Breast epithelium (tissue), 4 donors: Measurements from ENCODE around the gene SPTSSA. TPM values are rescaled to one million over a fixed set of nuclear protein-coding genes. Genes with fewer than 3 reads are reported as not detected.

Experiments
- DNase-seq, 2 donors: peaks; one replicate each; pipeline ENCODE4 v3.0.0-alpha.2; 2019; ENCODE audit warnings: low spot score in 2 of 2
- H3K27ac ChIP-seq, 2 donors: fragments of 200-600 bp; sonication (generic) in 1 of 2; one replicate each; pipeline ENCODE4 v1.5.1; 2016 to 2019; ENCODE audit warnings: mild to moderate bottlenecking in 1 of 2
- H3K27me3 ChIP-seq, 2 donors: fragments of 200-600 bp; sonication (generic) in 1 of 2; one replicate each; pipeline versions ENCODE4 v1.5.1 to v1.6.0; 2017 to 2019; ENCODE audit warnings: control low read depth in 1 of 2, mild to moderate bottlenecking in 1 of 2
- H3K36me3 ChIP-seq: fragments of 200-600 bp; one replicate; pipeline ENCODE4 v1.5.1; 2019
- H3K4me1 ChIP-seq, 2 donors: fragments of 200-600 bp; sonication (generic); one replicate each; pipeline ENCODE4 v1.5.1; 2016 to 2019; ENCODE audit warnings: control low read depth in 1 of 2
- H3K4me3 ChIP-seq, 3 donors: fragments of 200-600 bp; sonication (generic); 1 replicate in 2 of 3; 2 replicates in 1 of 3; pipeline ENCODE4 v1.5.1; 2016 to 2019; ENCODE audit warnings: mild to moderate bottlenecking in 3 of 3, moderate library complexity in 2 of 3
- H3K9me3 ChIP-seq, 2 donors: fragments of 200-600 bp; sonication (generic) in 1 of 2; one replicate each; pipeline ENCODE4 v1.5.1; 2016 to 2019; ENCODE audit warnings: control low read depth in 1 of 2
- POLR2A ChIP-seq: fragments of 450-650 bp; IDR thresholded peaks from one replicate; pipeline ENCODE4 v1.6.1; 2016; ENCODE audit warnings: antibody characterized with exemption, mild to moderate bottlenecking, moderate library complexity
- POLR2AphosphoS5 ChIP-seq, 3 donors: sonication (generic); formaldehyde crosslinking; IDR thresholded peaks; one replicate each; pipeline ENCODE4 v1.6.1; 2017; ENCODE audit warnings: antibody characterized with exemption in 3 of 3
- intact Hi-C: fragments of 100-400 bp; cut with DNase I; formaldehyde crosslinking; loops from one replicate; pipeline ENCODE4 v1.15.1; 2023; ENCODE audit warnings: low total_unique reads
- total RNA-seq, 3 donors: library from RNA; depleted of rRNA; stranded (reverse); fragments of >200 nt; gene quantifications; one replicate each; pipeline ENCODE4 v1.1.0, GENCODE V29; 2016
- TF ChIP-seq, protein P1 (sequence below), 3 donors: fragments of 450-650 bp; IDR thresholded peaks; one replicate each; pipeline ENCODE4 v1.5.1; 2016 to 2017; ENCODE audit warnings: antibody characterized with exemption in 3 of 3, mild to moderate bottlenecking in 3 of 3, moderate library complexity in 3 of 3

SPTSSA gene
- total RNA-seq, 3 donors from 2014 or later: 17.1 to 67.0 (median 38.0) TPM

DNA sequence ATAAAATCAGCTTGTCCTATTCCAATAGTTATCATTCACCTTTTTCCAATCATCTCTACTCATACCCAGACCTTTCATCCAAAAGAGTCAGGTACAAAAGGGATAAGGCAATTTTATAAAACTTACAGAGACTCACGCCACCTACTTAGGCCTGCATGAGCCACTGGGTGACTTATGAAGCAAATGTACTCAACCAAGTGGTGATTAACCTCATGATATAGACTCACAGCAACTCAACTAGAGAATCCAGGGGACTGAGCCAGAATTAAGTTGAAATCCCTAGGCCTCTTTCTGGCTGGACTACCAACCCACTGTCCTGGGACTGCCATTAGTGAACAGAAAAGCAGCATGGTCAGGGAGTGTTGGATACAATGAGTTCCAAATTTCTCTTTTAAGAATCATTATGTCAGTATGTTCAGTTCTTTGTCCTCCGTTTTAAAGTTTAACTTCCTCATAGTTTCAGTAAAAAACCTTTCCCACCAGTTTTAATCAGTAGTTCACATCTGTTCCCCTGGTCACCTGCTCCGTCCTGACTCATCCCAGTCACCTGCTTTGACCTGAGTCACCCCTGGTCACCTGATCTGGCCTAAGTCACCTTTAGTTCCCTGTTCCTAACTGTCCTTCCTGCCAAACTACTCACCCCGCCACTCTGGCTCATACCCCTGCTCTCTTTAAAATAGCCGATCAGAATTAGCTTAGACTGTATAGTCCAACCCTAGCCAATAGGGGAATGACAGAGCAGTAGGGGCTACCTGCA, 36.8 kb downstream of the SPTSSA start:
- Histone ChIP-seq H3K4me1 (no peaks in the 10 kb centered on the region), H3K27ac (peak overlapping the region; percentile 49 to 79), H3K27me3 (no peaks in the 10 kb centered on the region), H3K9me3 (peaks cover 6 to 8% of the 10 kb centered on the region in 2 donors), H3K4me3 (no peak overlapping the region), H3K36me3 (no peaks in the 10 kb centered on the region)
- no peak for TF ChIP-seq POLR2A
- intact Hi-C loops: no loop called here
- DNase-seq: peak in 1 of 2 donors; percentile 63

- Histone ChIP-seq H3K27me3 (no peaks in the 10 kb centered on the region), H3K36me3 (no peaks in the 10 kb centered on the region), H3K4me1 (no peaks in the 10 kb centered on the region), H3K27ac (no peak overlapping the region), H3K9me3 (peaks cover 6 to 12% of the 10 kb centered on the region in 2 donors), H3K4me3 (no peak overlapping the region)
- TF ChIP-seq, protein P1, sequence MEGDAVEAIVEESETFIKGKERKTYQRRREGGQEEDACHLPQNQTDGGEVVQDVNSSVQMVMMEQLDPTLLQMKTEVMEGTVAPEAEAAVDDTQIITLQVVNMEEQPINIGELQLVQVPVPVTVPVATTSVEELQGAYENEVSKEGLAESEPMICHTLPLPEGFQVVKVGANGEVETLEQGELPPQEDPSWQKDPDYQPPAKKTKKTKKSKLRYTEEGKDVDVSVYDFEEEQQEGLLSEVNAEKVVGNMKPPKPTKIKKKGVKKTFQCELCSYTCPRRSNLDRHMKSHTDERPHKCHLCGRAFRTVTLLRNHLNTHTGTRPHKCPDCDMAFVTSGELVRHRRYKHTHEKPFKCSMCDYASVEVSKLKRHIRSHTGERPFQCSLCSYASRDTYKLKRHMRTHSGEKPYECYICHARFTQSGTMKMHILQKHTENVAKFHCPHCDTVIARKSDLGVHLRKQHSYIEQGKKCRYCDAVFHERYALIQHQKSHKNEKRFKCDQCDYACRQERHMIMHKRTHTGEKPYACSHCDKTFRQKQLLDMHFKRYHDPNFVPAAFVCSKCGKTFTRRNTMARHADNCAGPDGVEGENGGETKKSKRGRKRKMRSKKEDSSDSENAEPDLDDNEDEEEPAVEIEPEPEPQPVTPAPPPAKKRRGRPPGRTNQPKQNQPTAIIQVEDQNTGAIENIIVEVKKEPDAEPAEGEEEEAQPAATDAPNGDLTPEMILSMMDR (IDR thresholded peaks at IDR 0.05): no peak
- TF ChIP-seq POLR2AphosphoS5 (IDR thresholded peaks at IDR 0.05) (no peak), POLR2A (no peak)
- DNase-seq: no peak
- intact Hi-C loops: no loop called here
Measured at GRCh38 chr14:34424488-34424887, 37.6 kb downstream of the SPTSSA start.

GRCh38 chr14:34423445-34423844, 38.6 kb downstream of the SPTSSA start:
- peaks cover 6 to 12% of the 10 kb centered on the region in 2 donors for H3K9me3 ChIP-seq
- H3K4me1 ChIP-seq: no peaks in the 10 kb centered on the region
- H3K36me3 ChIP-seq: no peaks in the 10 kb centered on the region
- H3K27me3 ChIP-seq: no peaks in the 10 kb centered on the region
- no peak overlapping the region for H3K4me3 ChIP-seq
- no peak for DNase-seq
- TF ChIP-seq, protein P1 (IDR thresholded peaks at IDR 0.05): no peak
- TF ChIP-seq POLR2AphosphoS5 (IDR thresholded peaks at IDR 0.05) (no peak), POLR2A (no peak)
- no peak overlapping the region for H3K27ac ChIP-seq
- intact Hi-C loops: no loop called here

GRCh38 chr14:34420547-34421150, 41.4 kb downstream of the SPTSSA start:
- Histone ChIP-seq H3K27ac (no peak overlapping the region), H3K4me1 (no peaks in the 10 kb centered on the region), H3K36me3 (no peaks in the 10 kb centered on the region), H3K27me3 (no peaks in the 10 kb centered on the region), H3K4me3 (no peak overlapping the region), H3K9me3 (peaks cover 6 to 12% of the 10 kb centered on the region in 2 donors)
- intact Hi-C loops: no loop called here
- DNase-seq: no peak
- TF ChIP-seq, protein P1 (IDR thresholded peaks at IDR 0.05): no peak
- no peak for TF ChIP-seq POLR2A
- no peak for TF ChIP-seq POLR2AphosphoS5 (IDR thresholded peaks at IDR 0.05)

GRCh38 chr14:34409721-34410120, 52.3 kb downstream of the SPTSSA start:
- TF ChIP-seq POLR2A (no peak), POLR2AphosphoS5 (IDR thresholded peaks at IDR 0.05) (no peak)
- TF ChIP-seq, protein P1 (IDR thresholded peaks at IDR 0.05): no peak
- H3K4me3 ChIP-seq: no peak overlapping the region

More at GRCh38 chr14:34409721-34410120, 52.3 kb downstream of the SPTSSA start:
- Histone ChIP-seq H3K9me3 (peaks cover 15 to 35% of the 10 kb centered on the region in 2 donors), H3K27me3 (no peaks in the 10 kb centered on the region), H3K4me1 (no peaks in the 10 kb centered on the region), H3K27ac (no peak overlapping the region), H3K36me3 (no peaks in the 10 kb centered on the region)
- intact Hi-C loops: no loop called here
- DNase-seq: no peak
